ENCODE measurements around the gene NAT14. TPM values are rescaled to one million over a fixed set of nuclear protein-coding genes. Genes with fewer than 3 reads are reported as not detected.

NAT14 gene
- total RNA-seq, 1 experiment from 2014 or later: 99.9 TPM

GRCh38 chr19:55482156-55482961, 2.6 kb upstream of the NAT14 start:
- DNase-seq (ENCODE audit: low read depth): no peak
- in situ Hi-C loops (cut with HindIII; ENCODE audit: low pct_unique_long_range_greater_than_20kb, low sequenced_read_pairs): no loop called here

- no peak for DNase-seq (ENCODE audit: low read depth)
- in situ Hi-C loops (cut with HindIII; ENCODE audit: low pct_unique_long_range_greater_than_20kb, low sequenced_read_pairs): no loop called here
These were observed 1.9 kb upstream of the NAT14 start for GRCh38 chr19:55482967-55483705.

DNA sequence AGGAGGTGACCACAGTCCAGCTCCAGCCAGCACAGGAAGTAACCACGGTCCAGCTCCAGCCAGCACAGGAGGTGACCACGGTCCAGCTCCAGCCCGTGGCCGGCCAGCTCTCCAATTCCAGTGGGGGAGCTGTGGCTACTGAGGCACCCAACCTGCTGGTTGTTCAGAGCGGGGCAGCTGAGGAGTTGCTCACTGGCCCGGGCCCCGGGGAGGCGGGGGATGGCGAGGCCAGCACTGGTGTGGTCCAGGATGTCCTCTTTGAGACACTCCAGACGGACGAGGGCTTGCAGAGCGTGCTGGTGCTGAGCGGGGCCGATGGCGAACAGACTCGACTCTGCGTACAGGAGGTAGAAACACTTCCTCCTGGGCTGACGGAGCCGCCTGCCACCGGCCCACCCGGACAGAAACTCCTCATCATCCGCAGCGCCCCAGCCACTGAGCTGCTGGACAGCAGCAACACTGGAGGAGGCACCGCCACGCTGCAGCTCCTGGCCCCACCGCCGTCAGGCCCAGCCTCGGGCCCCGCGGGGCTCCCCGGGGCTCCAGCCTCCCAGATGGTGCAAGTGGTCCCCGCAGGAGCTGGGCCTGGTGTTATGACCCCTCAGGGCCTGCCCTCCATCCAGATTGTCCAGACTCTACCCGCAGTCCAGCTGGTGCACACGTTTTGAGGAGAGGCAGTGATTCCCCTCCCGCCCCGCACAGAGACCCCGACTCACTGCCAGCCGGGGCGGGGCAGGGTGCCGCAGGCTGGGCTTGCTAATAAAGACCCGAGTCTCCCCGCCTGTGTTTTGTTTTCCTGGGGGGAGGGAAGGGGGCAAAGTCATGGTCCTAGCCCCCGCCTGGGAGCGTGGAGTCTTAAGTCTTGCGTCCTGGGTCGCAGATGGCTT, 1.0 kb upstream of the NAT14 start:
- DNase-seq (ENCODE audit: low read depth): no peak
- in situ Hi-C loops (cut with HindIII; ENCODE audit: low pct_unique_long_range_greater_than_20kb, low sequenced_read_pairs): no loop called here

- DNase-seq (ENCODE audit: low read depth): no peak
- in situ Hi-C loops (cut with HindIII; ENCODE audit: low pct_unique_long_range_greater_than_20kb, low sequenced_read_pairs): no loop called here
These were observed 537 bp downstream of the NAT14 start for GRCh38 chr19:55485439-55486011.

DNA sequence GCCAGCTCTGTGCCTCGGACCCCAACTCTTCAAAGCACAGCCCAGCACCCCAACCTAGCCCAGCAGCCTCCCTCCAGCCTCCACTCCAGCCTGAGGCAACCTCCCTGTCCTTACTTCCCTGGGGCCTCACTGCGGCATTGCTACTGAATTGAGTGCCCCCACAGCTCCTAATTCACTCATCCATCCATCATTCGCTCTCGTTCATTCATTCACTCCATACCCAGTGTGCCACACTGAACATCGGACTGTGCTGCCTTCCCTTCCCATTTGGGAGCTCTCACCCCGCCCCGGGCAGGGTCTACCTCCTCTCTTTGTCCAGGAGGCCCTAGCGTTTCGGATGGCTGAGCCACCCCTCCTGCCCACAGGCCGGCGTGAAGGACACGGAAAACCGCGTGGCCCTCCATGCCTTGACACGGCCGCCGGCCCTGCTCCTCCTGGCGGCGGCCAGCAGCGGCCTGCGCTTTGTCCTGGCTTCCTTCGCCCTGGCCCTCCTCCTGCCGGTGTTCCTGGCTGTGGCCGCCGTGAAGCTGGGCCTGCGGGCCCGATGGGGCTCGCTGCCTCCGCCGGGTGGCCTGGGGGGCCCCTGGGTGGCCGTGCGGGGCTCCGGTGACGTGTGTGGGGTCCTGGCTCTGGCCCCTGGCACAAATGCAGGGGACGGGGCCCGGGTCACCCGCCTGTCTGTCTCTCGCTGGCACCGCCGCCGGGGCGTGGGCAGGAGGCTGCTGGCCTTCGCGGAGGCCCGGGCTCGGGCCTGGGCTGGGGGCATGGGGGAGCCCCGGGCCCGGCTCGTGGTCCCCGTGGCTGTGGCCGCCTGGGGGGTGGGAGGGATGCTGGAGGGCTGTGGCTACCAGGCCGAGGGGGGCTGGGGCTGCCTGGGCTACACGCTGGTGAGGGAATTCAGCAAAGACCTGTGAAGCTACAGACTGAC, 1.3 kb downstream of the NAT14 start:
- peak; percentile 36 for DNase-seq (ENCODE audit: low read depth)
- in situ Hi-C loops (cut with HindIII; ENCODE audit: low pct_unique_long_range_greater_than_20kb, low sequenced_read_pairs): no loop called here

DNA sequence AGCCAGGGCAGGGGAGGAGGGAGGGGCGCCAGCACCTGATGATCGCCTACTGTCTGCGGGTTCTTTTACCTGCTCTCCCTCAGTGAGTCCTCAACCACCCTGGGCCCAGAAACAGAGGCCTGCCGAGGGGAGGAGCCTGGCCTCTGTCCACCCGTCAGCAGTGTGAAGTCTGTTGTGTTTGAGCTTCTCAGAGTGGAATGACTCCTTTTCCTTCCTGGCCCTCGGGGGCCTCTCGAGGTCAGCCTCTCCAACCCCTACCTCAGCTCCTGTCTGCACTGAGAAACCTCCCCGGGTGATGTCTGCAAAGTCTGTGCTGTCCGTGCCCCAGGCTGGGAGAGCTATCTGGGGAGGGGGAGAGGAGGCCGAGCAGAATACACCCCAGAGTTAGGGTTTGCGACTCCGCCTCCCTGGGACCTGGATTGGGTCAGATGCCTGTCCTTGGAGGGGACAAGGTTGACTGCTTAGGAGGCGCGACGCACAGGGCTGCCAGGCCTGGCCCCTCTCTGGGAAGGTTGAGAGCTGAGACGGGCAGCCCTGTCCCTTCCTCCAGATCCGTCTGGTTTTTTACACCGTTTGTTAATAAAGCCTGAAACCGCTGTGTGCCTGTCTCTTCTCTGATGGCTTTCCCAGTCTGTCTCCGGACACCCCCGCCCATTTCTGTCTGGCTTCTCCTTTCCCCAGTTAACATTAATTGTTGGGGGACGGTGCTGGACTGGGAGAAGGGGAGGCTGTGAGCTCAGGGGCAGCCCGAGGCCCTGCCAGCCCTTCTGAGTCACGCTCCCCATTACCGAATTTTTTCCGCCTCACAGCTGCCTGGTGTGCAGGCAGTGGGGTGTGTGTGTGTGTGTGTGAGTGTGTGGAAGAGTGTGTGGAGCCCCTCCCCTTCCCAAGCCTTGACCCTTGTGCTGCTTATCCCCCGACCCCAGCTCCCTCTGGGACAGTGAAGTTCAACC, 2.3 kb downstream of the NAT14 start:
- in situ Hi-C loops (cut with HindIII; ENCODE audit: low pct_unique_long_range_greater_than_20kb, low sequenced_read_pairs): no loop called here
- peak; percentile 79 for DNase-seq (ENCODE audit: low read depth)

DNA sequence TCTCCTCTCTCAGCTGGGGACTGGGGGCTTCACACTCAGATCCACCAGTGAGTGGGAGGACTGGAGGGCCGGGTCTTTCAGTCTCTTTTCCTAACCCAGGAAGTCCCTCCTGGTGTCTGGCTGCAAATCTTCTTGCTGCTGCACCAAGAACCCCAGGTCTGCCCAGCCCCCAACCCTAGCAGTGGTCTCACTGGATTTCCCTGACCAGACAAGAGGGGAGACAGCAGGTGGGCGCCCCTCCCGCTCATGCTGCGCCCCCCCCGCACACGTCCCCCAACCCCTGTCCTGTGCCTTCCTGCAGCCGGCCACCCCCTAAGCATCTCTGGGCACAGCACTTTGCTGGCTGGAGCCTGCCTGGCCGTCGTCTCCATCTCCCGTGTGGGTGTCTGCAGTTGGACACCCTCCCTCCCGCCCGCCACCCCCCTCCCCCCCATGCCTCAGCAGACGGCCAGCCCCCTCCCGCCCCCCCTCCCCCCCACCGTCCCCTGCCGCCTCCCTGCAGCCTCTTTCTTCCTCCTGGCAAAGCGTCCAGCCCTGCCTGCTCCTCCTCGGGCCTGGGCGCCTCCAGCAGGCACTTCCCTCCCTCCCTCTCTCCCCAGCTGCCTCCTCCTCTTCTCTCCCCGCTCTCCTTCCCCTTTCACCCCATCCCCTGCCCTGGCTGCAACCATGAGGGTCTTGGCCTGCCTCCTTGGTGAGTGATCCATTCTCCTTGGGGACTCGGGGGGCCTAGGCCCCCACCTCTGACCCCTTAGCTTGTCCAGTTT, 3.1 kb downstream of the NAT14 start, which contains the start of gene SSC5D:
Gene SSC5D (plus strand): TSS at position 513 of the 764 bp plus-strand sequence. CDS start 154 bp downstream, at position 667.
- in situ Hi-C loops (cut with HindIII; ENCODE audit: low pct_unique_long_range_greater_than_20kb, low sequenced_read_pairs): no loop called here
- no peak for DNase-seq (ENCODE audit: low read depth)

DNA sequence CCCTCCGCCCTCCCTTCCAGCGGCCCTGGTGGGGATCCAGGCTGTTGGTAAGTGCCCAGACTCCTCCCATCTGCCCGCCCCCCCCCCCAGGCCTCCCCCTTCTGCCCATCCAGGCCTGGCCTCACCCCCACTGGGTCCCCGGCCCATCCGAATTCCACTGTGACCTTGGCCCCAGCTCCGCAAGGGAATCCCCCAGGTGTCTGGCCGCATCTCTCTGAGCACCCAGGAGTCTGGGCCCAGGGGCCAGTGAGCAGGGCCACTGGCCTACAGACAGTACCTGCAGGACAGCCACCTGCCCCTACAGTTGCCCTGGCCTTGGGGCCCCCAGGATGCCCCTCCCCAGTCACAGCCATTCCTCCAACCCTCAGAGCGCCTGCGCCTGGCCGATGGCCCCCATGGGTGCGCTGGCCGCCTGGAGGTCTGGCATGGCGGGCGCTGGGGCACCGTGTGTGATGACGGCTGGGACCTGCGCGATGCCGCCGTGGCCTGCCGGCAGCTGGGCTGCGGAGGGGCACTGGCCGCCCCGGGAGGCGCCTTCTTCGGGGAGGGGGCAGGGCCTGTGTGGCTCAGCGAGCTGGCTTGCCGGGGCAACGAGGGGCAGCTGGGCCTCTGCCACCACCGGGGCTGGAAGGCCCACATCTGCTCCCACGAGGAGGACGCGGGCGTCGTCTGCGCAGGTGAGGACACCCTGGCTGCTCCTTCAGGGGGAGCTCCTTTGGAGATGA, 4.2 kb downstream of the NAT14 start:
- in situ Hi-C loops (cut with HindIII; ENCODE audit: low pct_unique_long_range_greater_than_20kb, low sequenced_read_pairs): no loop called here
- no peak for DNase-seq (ENCODE audit: low read depth)

DNA sequence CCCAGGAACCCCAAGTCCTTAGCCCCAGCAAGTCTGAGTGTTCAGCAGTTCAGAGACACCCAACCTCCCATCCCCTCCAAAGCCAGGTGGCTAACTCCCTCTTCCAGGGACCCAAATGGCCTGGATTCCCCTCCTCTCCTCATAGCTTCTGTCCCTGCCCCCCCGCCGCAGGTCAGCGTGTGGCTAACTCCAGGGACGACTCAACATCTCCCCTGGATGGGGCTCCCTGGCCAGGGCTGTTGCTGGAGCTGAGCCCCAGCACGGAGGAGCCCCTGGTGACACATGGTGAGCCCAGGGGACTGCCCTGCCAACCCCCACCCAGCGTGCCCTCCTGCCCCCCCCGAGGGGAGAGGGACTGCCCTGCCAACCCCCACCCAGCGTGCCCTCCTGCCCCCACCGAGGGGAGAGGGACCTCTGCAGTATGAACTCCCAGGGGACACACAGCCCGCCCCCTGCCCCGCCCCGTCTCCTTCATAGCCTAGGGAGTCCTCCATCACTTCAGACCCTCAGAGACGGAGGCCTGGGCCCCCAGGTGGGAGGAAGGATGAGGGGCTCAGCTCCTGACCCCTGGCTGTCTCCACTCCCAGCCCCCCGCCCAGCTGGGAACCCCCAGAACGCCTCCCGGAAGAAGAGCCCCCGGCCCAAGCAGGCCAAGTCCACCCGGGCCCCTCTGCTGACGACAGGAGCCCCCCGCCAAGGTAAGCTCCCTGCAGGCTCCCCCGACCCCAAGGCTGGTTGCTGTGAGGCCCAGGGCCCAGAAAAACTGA, 4.9 kb downstream of the NAT14 start:
- DNase-seq (ENCODE audit: low read depth): no peak
- in situ Hi-C loops (cut with HindIII; ENCODE audit: low pct_unique_long_range_greater_than_20kb, low sequenced_read_pairs): no loop called here

DNA sequence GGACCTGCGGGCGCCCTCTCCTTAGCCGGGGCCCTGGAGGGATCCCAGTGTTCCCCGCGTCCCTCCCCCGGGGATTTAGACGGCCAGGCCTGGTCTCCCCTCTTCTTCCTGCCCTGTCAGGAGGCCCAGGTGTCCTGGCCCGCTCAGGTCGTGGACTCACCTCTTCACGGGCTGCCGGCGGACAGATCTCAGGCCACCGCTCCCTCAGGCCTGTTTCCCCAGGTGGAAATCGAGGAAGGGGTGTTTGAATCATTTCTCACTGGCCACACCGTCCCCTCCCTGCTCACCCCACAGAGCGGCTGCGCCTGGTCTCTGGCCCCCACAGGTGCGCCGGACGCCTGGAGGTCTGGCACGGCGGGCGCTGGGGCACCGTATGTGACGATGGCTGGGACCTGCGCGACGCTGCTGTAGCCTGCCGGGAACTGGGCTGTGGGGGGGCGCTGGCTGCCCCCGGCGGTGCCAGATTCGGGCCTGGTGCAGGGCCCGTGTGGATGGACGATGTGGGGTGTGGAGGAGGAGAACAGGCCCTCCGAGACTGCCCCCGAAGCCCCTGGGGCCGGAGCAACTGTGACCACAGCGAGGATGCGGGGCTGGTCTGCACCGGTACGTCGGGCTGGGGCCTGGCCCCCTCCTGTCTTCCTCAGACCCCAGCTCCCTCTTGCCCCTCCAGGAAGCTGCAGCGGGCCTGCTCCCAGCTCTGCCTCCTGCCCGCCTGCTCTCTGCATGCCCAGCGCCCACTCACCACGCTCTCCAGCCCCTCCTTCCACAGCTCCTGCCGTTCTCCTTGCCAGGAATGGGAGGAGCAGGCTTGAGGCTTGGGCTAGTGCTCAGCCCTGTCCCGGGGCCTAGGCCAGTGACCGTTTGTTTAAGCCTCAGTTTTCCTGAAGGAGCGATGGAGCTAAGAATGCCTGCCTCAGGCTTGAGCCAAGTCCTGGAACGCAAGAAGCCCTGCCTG, 5.8 kb downstream of the NAT14 start:
- DNase-seq (ENCODE audit: low read depth): no peak
- in situ Hi-C loops (cut with HindIII; ENCODE audit: low pct_unique_long_range_greater_than_20kb, low sequenced_read_pairs): no loop called here

GRCh38 chr19:55491546-55492360, 6.8 kb downstream of the NAT14 start:
- in situ Hi-C loops (cut with HindIII; ENCODE audit: low pct_unique_long_range_greater_than_20kb, low sequenced_read_pairs): no loop called here
- no peak for DNase-seq (ENCODE audit: low read depth)

DNA sequence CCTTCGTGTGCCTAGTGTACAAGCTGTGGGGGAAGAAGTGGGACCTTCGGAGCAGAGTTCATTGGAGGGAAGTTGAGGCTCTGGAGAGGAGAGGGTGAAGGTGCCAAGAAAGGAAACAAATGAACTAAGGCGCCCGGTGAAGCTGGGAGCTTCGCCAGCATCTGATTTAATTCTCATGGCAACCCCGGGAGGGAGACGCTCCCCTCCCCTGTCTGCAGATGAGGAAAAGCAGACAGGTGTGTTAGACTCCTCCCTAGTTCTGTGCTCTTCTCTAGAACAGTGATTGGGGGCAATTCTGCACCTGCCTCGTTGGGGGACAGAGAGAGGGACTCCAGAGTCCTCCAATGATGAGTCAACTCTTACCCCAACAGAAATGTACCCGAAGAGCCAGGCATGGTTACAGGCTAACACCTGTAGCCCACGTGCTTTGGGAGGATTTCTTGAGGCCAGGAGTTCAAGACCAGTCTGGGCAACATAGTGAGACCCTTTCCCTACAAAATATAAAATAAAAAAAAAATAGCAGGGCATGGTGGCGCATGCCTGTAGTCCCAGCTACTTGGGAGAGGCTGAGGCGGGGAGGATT, 7.5 kb downstream of the NAT14 start:
- no peak for DNase-seq (ENCODE audit: low read depth)
- in situ Hi-C loops (cut with HindIII; ENCODE audit: low pct_unique_long_range_greater_than_20kb, low sequenced_read_pairs): no loop called here
